B cell (primary cell): ENCODE data around the gene CDYL2. TPM values are rescaled to one million over a fixed set of nuclear protein-coding genes. Genes with fewer than 3 reads are reported as not detected.

ENCODE experiments used
- ATAC-seq: fragments of 200-7000 bp; cut with Tn5 transposase; one replicate; pipeline ENCODE4 v1.10.0; 2021; ENCODE audit warnings: low read depth, mild to moderate bottlenecking, moderate number of reproducible peaks, moderate library complexity
- CTCF ChIA-PET: fragments of 350-600 bp; sonication (Branson Sonifier 250); formaldehyde crosslinking; loops from one replicate; lab custom pipeline; 2021; ENCODE audit warnings: antibody characterized with exemption, inconsistent platforms; lab: Charles Lee
- POLR2A ChIA-PET: fragments of 350-600 bp; sonication (Branson Sonifier 250); formaldehyde crosslinking; loops from one replicate; lab custom pipeline; 2021; ENCODE audit warnings: antibody characterized with exemption; lab: Charles Lee
- DNase-seq: peaks from one replicate; pipeline ENCODE4 v3.0.0; 2013
- H2AFZ ChIP-seq: 2 replicates; pipeline ENCODE4 v1.6.1; 2012; ENCODE audit warnings: mild to moderate bottlenecking, low read depth, low read length; ENCODE audit not compliant: insufficient read depth, poor library complexity, severe bottlenecking
- H3K27ac ChIP-seq, 2 donors: 1 replicate in 1 of 2; 2 replicates in 1 of 2; pipeline ENCODE4 v1.5.1; 2012 to 2013; ENCODE audit warnings: low read length in 2 of 2, mild to moderate bottlenecking in 2 of 2, moderate library complexity in 1 of 2
- H3K27me3 ChIP-seq, 4 experiments: fragments of 200-600 bp in 1 of 4; sonication (generic) in 1 of 4; replicated peaks in 1 of 4; 1 replicate in 2 of 4; 2 replicates in 2 of 4; pipeline versions ENCODE4 v1.6.1 to v1.7.0; 2013 to 2016; ENCODE audit warnings: low read length in 3 of 4, mild to moderate bottlenecking in 2 of 4, mixed read lengths in 1 of 4, moderate library complexity in 1 of 4; ENCODE audit not compliant: insufficient read depth in 4 of 4, control insufficient read depth in 3 of 4; ENCODE audit errors: control extremely low read depth in 1 of 4
- H3K36me3 ChIP-seq, 2 experiments: replicated peaks in 1 of 2; 1 replicate in 1 of 2; 2 replicates in 1 of 2; pipeline versions ENCODE4 v1.6.1 to v1.7.1; 2013; ENCODE audit warnings: low read length in 1 of 2; ENCODE audit not compliant: insufficient read depth in 2 of 2, control insufficient read depth in 1 of 2; ENCODE audit errors: control extremely low read depth in 1 of 2, extremely low read depth in 1 of 2
- H3K4me1 ChIP-seq, 2 donors: fragments of 200-600 bp in 1 of 2; sonication (generic) in 1 of 2; 1 replicate in 1 of 2; 2 replicates in 1 of 2; pipeline versions ENCODE4 v1.5.1 to v1.6.1; 2013 to 2017; ENCODE audit warnings: low read length in 2 of 2; ENCODE audit not compliant: control insufficient read depth in 2 of 2, insufficient read depth in 2 of 2
- H3K4me2 ChIP-seq: replicated peaks from 2 replicates; pipeline ENCODE3; 2012; ENCODE audit warnings: mild to moderate bottlenecking, low read depth, low read length; ENCODE audit not compliant: poor library complexity, severe bottlenecking
- H3K4me3 ChIP-seq, 5 experiments: fragments of 200-600 bp in 1 of 5; sonication (generic) in 1 of 5; 1 replicate in 3 of 5; 2 replicates in 2 of 5; pipeline versions ENCODE4 v1.5.1 to v1.7.0; 2011 to 2016; ENCODE audit warnings: low read length in 4 of 5, mild to moderate bottlenecking in 4 of 5, low read depth in 2 of 5, control low read depth in 1 of 5, moderate library complexity in 1 of 5; ENCODE audit not compliant: insufficient read depth in 1 of 5; ENCODE audit errors: control extremely low read depth in 1 of 5, extremely low read depth in 1 of 5
- H3K79me2 ChIP-seq: fragments of 200-600 bp; sonication (generic); one replicate; pipeline ENCODE4 v1.6.0; 2016; ENCODE audit warnings: low read length; ENCODE audit not compliant: control insufficient read depth, insufficient read depth
- H3K9ac ChIP-seq: fragments of 200-600 bp; sonication (generic); 2 replicates; pipeline ENCODE4 v1.6.1; 2017; ENCODE audit warnings: mild to moderate bottlenecking, low read length, moderate library complexity
- H3K9me3 ChIP-seq, 3 donors: one replicate each; pipeline versions ENCODE4 v1.6.1 to v1.7.1; 2013; ENCODE audit warnings: low read length in 2 of 3; ENCODE audit not compliant: control insufficient read depth in 2 of 3, insufficient read depth in 1 of 3; ENCODE audit errors: control extremely low read depth in 1 of 3
- H4K20me1 ChIP-seq: 2 replicates; pipeline ENCODE4 v1.6.0; 2012; ENCODE audit warnings: mild to moderate bottlenecking, low read length; ENCODE audit not compliant: insufficient read depth, control insufficient read depth, poor library complexity, severe bottlenecking
- H3K27ac Mint-ChIP-seq: one replicate; pipeline ENCODE4 v1.8.0; 2021; ENCODE audit warnings: mixed read lengths
- H3K27me3 Mint-ChIP-seq: one replicate; pipeline ENCODE4 v1.8.0; 2021; ENCODE audit warnings: mixed read lengths
- H3K4me1 Mint-ChIP-seq: one replicate; pipeline ENCODE4 v1.8.0; 2021; ENCODE audit warnings: mixed read lengths
- H3K4me3 Mint-ChIP-seq: one replicate; pipeline ENCODE4 v1.8.0; 2021; ENCODE audit warnings: mixed read lengths
- H3K9me3 Mint-ChIP-seq: one replicate; pipeline ENCODE4 v1.8.0; 2022; ENCODE audit warnings: mixed read lengths; ENCODE audit not compliant: insufficient read depth
- CTCF ChIP-seq: fragments of 200-600 bp; IDR thresholded peaks from one replicate; pipeline ENCODE4 v1.8.0; 2022; ENCODE audit warnings: antibody characterized with exemption, mild to moderate bottlenecking
- EZH2 ChIP-seq: IDR thresholded peaks from 2 replicates; pipeline ENCODE4 v1.6.1; 2012; ENCODE audit warnings: borderline replicate concordance, low read depth, mild to moderate bottlenecking, moderate library complexity, low read length; ENCODE audit not compliant: insufficient read depth, poor library complexity, severe bottlenecking
- whole genome bisulfite sequencing: methylation state at CpG from one replicate; pipeline ENCODE4 v1.1.5; 2013; ENCODE audit warnings: missing lambda C conversion rate; ENCODE audit not compliant: insufficient coverage; 5-methylcytosine and 5-hydroxymethylcytosine counted together
- intact Hi-C: fragments of 100-400 bp; cut with micrococcal nuclease; formaldehyde crosslinking; loops from one replicate; pipeline ENCODE4 v1.10.0; 2022
- polyA plus RNA-seq: library from polyadenylated mRNA; depleted of rRNA; stranded (reverse); fragments of >200 nt; gene quantifications from 2 replicates; pipeline ENCODE4 v1.2.3, GENCODE V29; 2012
- total RNA-seq, 2 donors: library from RNA; stranded (reverse); fragments of 120-200 nt in 1 of 2; gene quantifications; 1 replicate in 1 of 2; 2 replicates in 1 of 2; pipeline versions ENCODE4 v1.2.3 to v1.2.4, GENCODE V29; 2013 to 2022

Gene CDYL2
- total and polyA plus RNA-seq, 2 donors (not counting 1 experiment from before 2014, with no cell fraction given) = 0.66 to 6.6 TPM

- no peak for DNase-seq
- POLR2A ChIA-PET = no interaction called here
- Mint-ChIP-seq H3K27me3 (no peaks in the 10 kb centered on the region), H3K27ac (no peak overlapping the region), H3K4me3 (no peak overlapping the region), H3K9me3 (no peaks in the 10 kb centered on the region), H3K4me1 (no peaks in the 10 kb centered on the region)
- Histone ChIP-seq H3K4me2 (no peak overlapping the region), H3K9me3 (peaks cover 0 to 9% (median 3%) of the 10 kb centered on the region in 3 donors), H3K4me3 (no peak overlapping the region), H3K27ac (no peak overlapping the region), H3K27me3 (no peaks in the 10 kb centered on the region), H3K79me2 (peaks cover 9% of the 10 kb centered on the region), H3K36me3 (no peaks in the 10 kb centered on the region), H4K20me1 (no peaks in the 10 kb centered on the region), H3K4me1 (no peaks in the 10 kb centered on the region), H3K9ac (no peak overlapping the region), H2AFZ (no peak overlapping the region)
- TF ChIP-seq EZH2 (no peak), CTCF (no peak)
- intact Hi-C loops = no loop called here
- ATAC-seq = no peak
- WGBS = 77% methylated on average over 4 of the region's 4 CpGs
- CTCF ChIA-PET = no interaction called here
These were observed 59.5 kb downstream of the CDYL2 start for GRCh38 chr16:80744856-80745255.

- ChIA-PET POLR2A (no interaction called here), CTCF (no interaction called here)
- Mint-ChIP-seq H3K4me1 (no peaks in the 10 kb centered on the region), H3K27me3 (no peaks in the 10 kb centered on the region), H3K9me3 (no peaks in the 10 kb centered on the region), H3K4me3 (no peak overlapping the region), H3K27ac (no peak overlapping the region)
- Histone ChIP-seq H3K4me2 (no peak overlapping the region), H2AFZ (no peak overlapping the region), H3K36me3 (no peaks in the 10 kb centered on the region), H3K4me1 (no peaks in the 10 kb centered on the region), H3K79me2 (peaks cover 9% of the 10 kb centered on the region), H3K9me3 (peaks cover 0 to 11% (median 10%) of the 10 kb centered on the region in 3 donors), H4K20me1 (no peaks in the 10 kb centered on the region), H3K27ac (no peak overlapping the region), H3K27me3 (no peaks in the 10 kb centered on the region), H3K9ac (no peak overlapping the region), H3K4me3 (no peak overlapping the region)
- WGBS = no CpG with 5 or more reads among the region's 1 CpG
- ATAC-seq (no peak), DNase-seq (no peak)
- intact Hi-C loops = no loop called here
- no peak for TF ChIP-seq EZH2
- TF ChIP-seq CTCF = no peak
These were observed 60.6 kb downstream of the CDYL2 start for GRCh38 chr16:80743772-80744171.
